ENCODE measurements around the gene NXF3. TPM values are rescaled to one million over a fixed set of nuclear protein-coding genes. Genes with fewer than 3 reads are reported as not detected.
"Not testable (repeated sequence)": the region's sequence is repeated elsewhere in the genome, so short reads cannot be mapped to it uniquely, and the experiment has no call there.

The NXF3 gene
- total RNA-seq, result not detected

DNA sequence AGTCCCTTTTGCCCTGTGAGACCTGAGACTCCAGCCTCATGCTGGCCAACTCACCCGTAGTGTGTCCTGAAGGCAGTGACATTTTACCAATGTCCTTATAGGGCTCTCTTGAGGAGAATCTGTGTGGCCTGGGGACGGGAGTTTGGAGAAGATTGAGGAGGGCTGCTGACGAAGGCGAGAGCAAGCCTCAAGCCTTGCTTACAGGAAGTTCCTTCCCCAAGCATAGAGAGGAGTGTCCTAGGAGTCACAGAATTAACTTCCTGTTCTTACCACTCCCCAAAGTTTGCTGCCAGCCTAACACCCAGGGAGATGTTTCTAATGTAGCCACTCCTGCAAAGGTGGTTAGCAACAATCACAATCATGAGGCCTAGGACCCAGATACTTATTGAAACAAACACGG lies at the start of gene NXF3:
TSS of gene NXF3 (minus strand) at position 202 of the 400 bp plus-strand sequence. CDS start at position 82, 120 bp downstream.
- ChIA-PET POLR2A (no interaction called here), CTCF (no interaction called here)

- POLR2A ChIA-PET, CTCF ChIA-PET: not testable (repeated sequence)
These were observed 43.6 kb upstream of the NXF3 start for GRCh38 chrX:103136528-103136927.

GRCh38 chrX:103124284-103124683 lies 31.3 kb upstream of the NXF3 start:
- POLR2A ChIA-PET, result no interaction called here
- CTCF ChIA-PET, result no interaction called here

DNA sequence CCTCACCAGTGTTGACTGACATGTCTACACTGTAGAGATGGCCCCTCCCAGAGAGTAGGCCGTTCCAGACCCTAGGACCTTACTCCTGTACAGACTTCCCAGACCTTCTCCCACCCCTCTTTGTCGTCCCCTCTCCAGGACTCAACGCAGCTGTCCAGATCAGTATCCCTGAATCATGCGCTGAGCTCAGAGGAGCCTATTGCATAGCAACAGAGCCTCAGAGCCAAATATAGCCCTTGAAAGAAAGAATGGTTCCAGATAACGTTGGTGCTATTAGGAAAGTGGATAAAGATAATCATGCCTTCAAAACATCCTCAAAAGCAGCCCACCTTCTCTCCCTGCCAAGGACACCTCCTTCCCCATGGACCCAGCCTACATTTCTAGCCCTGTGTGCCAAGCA lies 27.8 kb upstream of the NXF3 start:
- POLR2A ChIA-PET, result no interaction called here
- CTCF ChIA-PET, result no interaction called here

GRCh38 chrX:103116970-103117369 lies 24.0 kb upstream of the NXF3 start:
- POLR2A ChIA-PET, CTCF ChIA-PET: not testable (repeated sequence)

DNA sequence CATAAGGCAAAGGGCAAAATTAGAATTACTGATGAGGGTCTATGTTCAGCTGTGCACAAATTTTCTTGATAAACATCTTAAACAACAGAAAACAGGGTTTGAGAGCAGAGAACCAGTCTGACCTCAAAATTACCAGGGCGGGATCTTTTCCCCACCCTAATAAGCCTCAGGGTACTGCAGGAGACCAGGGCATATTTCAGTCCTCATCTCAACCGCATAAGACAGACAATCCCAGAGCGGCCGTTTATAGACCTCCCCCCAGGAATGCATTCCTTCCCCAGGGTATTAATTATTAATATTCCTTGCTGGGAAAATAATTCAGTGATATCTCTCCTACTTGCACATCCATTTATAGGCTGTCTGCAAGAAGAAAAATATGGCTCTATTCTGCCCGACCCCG lies 16.6 kb upstream of the NXF3 start:
- CTCF ChIA-PET, POLR2A ChIA-PET: not testable (repeated sequence)

DNA sequence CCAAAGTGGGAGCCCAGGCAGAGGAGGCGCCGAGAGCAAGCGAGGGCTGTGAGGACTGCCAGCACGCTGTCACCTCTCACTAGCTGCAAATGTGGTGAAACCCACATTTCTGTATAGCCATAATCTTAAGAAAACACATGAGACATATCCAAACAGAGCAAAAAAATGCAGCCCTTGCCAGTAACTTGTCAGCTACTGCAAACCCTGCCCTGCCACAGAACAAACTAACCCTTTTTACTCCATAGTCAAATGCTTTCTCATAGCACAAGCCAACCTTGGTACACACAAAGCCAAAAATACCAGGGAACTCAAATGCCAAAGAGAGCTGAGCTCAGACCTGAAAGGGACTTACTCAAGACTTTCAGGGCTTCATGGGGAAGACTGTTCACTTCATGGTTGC lies 14.9 kb upstream of the NXF3 start:
- POLR2A ChIA-PET, result no interaction called here
- CTCF ChIA-PET, result no interaction called here

GRCh38 chrX:103107227-103107737 lies 14.3 kb upstream of the NXF3 start:
- POLR2A ChIA-PET, CTCF ChIA-PET: not testable (repeated sequence)

- CTCF ChIA-PET, POLR2A ChIA-PET: not testable (repeated sequence)
These were observed 11.4 kb upstream of the NXF3 start for GRCh38 chrX:103104370-103104769.

GRCh38 chrX:103103866-103104265 lies 10.9 kb upstream of the NXF3 start:
- CTCF ChIA-PET, POLR2A ChIA-PET: not testable (repeated sequence)

DNA sequence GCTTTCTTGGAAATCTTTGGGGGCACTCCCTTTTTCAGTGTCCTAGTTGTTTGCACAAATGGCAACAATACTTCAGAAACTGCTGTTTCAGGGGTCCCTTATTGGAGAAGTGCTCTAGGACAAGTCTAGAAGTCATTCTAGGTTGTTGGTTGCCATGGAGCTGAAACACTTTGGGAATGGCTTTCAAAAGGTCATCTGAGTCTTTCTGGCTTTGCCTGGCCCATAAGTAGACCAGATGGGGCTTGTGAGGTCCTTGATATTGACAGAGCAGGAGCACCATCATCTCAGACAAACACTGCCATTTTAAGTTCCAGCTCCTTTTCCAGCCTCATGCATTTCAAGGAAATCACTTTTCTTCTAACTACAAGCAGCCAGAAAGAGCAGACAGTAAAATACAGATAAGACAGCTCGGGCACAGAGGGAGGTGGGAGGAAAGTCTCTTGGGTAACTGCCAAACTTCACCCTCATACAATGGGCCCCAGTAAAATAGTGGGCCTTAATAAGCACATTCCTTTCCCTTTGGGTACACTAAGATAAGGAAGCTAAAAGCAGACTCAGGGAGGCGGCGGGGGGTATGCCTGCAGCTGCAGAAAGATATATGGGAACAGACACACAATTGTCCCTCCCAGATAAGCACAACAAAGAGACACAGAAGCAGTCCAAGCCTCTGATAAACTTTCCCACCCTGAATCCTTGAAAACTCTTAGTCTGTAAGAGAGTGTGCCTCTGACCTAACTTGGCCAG lies 8.5 kb upstream of the NXF3 start:
- ChIA-PET POLR2A (no interaction called here), CTCF (no interaction called here)

GRCh38 chrX:103100484-103100883 lies 7.5 kb upstream of the NXF3 start:
- POLR2A ChIA-PET, result no interaction called here
- CTCF ChIA-PET, result no interaction called here

- ChIA-PET POLR2A (no interaction called here), CTCF (no interaction called here)
These were observed 6.7 kb upstream of the NXF3 start for GRCh38 chrX:103099691-103100090.

GRCh38 chrX:103098488-103098887 lies 5.5 kb upstream of the NXF3 start:
- CTCF ChIA-PET, result no interaction called here
- POLR2A ChIA-PET, result no interaction called here

- ChIA-PET CTCF (no interaction called here), POLR2A (no interaction called here)
These were observed 11.9 kb downstream of the NXF3 start for GRCh38 chrX:103081051-103081450.

DNA sequence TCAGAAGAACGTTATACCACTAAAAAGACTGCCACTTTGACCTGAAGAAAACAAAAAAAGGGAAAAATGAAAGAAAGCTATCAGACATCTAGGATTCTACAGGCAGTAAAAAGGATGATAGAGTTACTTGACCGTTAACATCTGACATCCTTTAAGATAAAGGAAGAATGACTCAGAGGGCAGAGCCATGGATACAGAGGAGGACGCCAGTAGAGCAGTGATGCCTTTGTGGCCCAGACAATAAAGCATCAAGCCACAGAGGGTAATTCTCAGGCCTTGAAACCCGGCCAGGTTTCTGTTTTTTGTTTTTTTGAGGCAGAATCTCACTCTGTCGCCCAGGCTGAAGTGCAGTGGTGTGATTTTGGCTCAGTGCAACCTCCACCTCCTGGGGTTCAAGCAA lies 19.5 kb downstream of the NXF3 start:
- POLR2A ChIA-PET, result no interaction called here

DNA sequence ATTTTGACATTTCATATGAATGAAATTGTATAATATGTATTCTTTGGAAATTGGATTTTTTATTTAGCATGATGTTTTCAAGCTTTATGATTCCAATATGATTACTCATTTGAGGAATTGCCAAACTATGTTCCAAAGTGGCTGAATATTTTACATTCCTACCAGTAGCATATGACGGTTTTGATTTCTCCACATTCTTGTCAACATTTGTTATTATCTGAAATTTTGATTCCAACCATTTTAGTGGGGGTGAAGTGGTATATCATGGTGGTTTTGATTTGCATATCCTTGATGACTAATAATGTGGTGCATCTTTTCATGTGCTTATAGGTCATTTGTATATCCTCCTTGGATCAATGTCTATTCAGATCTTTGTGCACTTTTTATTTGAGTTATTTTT lies 26.3 kb downstream of the NXF3 start:
- POLR2A ChIA-PET, result no interaction called here
- CTCF ChIA-PET, result no interaction called here

More for the DNA sequence above, 19.5 kb downstream of the NXF3 start:
- CTCF ChIA-PET, result no interaction called here

DNA sequence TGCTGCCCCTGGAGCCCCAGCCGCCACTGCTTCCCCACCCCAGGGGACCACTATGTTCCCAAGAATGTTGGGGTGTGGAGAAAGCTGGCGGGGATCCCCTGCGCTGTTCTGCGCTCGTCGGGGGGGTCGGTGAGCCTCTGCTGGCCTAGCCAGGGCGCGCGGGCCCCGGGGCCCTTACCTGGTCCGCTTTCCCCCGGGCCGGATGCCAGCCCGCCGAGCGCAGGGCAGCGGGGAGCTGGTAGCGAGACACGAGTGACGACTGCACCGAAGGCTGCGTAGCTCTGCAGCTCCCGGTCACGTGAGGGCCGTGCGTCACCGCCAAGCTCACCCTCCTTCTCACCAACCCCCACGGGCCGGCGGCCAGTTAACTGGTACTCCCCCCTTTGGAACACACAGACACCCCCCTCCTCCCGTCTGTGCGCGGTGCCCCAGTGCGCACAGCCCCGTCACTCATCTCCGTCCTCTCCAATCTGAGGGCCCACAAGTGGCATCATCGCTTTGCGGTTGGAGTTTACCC lies 29.0 kb downstream of the NXF3 start, which contains the start of gene BEX1:
TSS of gene BEX1 (minus strand) at position 254 of the 517 bp plus-strand sequence. CDS start 897 bp downstream, outside the sequence.
- ChIA-PET POLR2A (no interaction called here), CTCF (no interaction called here)

DNA sequence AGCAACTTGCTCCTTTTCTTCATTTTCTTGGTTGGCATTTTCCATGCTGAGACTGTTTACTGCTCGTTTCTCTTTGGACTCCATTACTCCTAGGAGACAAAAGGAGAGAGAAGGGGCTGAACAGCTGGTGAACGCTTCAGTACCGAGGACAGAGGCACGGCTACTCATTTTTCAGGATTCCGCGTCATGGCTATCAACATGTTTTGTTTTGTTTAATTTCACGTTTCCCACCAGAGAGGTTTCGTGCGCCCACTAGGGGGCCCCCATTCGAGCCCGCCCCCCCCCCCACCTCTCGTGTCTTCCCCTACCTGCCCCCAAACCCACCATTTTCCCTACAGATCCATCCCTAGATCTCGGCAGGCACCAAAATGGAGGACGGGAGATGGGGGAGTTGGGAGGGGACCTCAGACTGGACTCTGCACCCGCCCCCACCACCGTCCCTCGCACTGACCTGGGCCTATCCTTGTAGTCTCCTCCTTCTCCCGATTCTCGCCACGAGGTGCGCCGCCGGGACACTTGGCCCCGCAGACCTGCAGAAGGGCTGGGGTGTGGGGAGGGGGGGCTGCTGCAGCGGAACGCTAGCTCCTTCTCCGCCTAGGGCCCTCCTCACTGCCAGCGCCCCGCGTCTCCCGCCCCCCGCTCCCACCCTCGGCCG lies 29.6 kb downstream of the NXF3 start:
- ChIA-PET CTCF (no interaction called here), POLR2A (no interaction called here)

GRCh38 chrX:103061486-103061885 lies 31.5 kb downstream of the NXF3 start:
- ChIA-PET CTCF (no interaction called here), POLR2A (no interaction called here)

DNA sequence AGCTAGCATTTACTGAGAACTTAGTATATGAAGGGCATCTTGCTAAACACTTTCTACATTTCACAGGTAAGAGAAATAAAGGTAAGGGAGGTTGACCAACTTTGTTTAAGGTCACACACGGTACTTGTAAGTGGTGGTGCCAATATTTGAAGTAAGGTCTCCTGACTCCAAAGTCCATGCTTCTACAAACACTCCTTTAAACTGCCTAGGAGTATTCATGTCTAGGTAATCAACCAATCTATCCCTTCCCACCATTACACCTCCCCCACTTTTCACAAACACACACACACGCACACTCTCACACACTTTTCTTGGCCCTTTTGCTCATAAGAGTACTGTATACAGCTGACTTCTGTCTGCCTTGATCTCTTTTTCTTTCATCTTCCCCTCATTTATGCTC lies 36.0 kb downstream of the NXF3 start:
- CTCF ChIA-PET, result no interaction called here
- POLR2A ChIA-PET, result no interaction called here

- POLR2A ChIA-PET, result no interaction called here
- CTCF ChIA-PET, result no interaction called here
These were observed 40.3 kb downstream of the NXF3 start for GRCh38 chrX:103052625-103053024.

Measured in activated CD8-positive, alpha-beta memory T cell treated with anti-CD3 and anti-CD28 coated beads for 36 hours (primary cell).